HepG2 (cell line): ENCODE results near the gene NDE1. TPM values are rescaled to one million over a fixed set of nuclear protein-coding genes. Genes with fewer than 3 reads are reported as not detected.

ENCODE experiments used
- KLF9 ChIP-seq: IDR thresholded peaks from 2 replicates; pipeline ENCODE4 v1.6.1; 2016; ENCODE audit warnings: low read depth
- SMAD1 ChIP-seq: sonication (generic); formaldehyde crosslinking; IDR thresholded peaks from 2 replicates; pipeline ENCODE4 v1.4.0; 2020; ENCODE audit warnings: missing genetic modification reagents, low read depth, mild to moderate bottlenecking, borderline replicate concordance
- TBP ChIP-seq: sonication (generic); formaldehyde crosslinking; IDR thresholded peaks from 2 replicates; pipeline ENCODE4 v1.5.0; 2020; ENCODE audit warnings: missing genetic modification reagents
- TBX2 ChIP-seq: sonication (generic); formaldehyde crosslinking; IDR thresholded peaks from 2 replicates; pipeline ENCODE4 v1.5.0; 2020; ENCODE audit warnings: missing genetic modification reagents, mild to moderate bottlenecking, borderline replicate concordance
- ZNF10 ChIP-seq: sonication (generic); formaldehyde crosslinking; IDR thresholded peaks from 2 replicates; pipeline ENCODE4 v1.4.0; 2020; ENCODE audit warnings: mild to moderate bottlenecking, low read depth, missing genetic modification reagents, borderline replicate concordance
- ZNF224 ChIP-seq: sonication (generic); formaldehyde crosslinking; IDR thresholded peaks from 2 replicates; pipeline ENCODE4 v1.5.0; 2020; ENCODE audit warnings: mild to moderate bottlenecking, missing genetic modification reagents
- ZNF350 ChIP-seq: sonication (generic); formaldehyde crosslinking; IDR thresholded peaks from 2 replicates; pipeline ENCODE4 v1.4.0; 2020; ENCODE audit warnings: mild to moderate bottlenecking, low read depth, missing genetic modification reagents, borderline replicate concordance
- ZNF530 ChIP-seq: sonication (generic); formaldehyde crosslinking; IDR thresholded peaks from 2 replicates; pipeline ENCODE4 v1.5.0; 2020; ENCODE audit warnings: low read depth, mild to moderate bottlenecking, missing genetic modification reagents
- polyA plus RNA-seq, 8 experiments: library from polyadenylated mRNA; depleted of rRNA in 3 of 8; stranded (reverse) in 7 of 8; unstranded in 1 of 8; fragments of >200 nt; fragmentation: Illumina TruSeq in 4 of 8; extraction: Trizol in 4 of 8; gene quantifications; 2 replicates each; pipeline versions ENCODE4 v1.2.1 to v1.2.3, GENCODE V29; 2011 to 2016; ENCODE audit warnings: low read depth in 4 of 8, missing spikeins in 1 of 8, mixed read lengths in 1 of 8; ENCODE audit not compliant: insufficient read depth in 1 of 8
- total RNA-seq, 5 experiments: library from RNA; depleted of rRNA; stranded (reverse); fragments of >200 nt; fragmentation: Illumina TruSeq; extraction: Trizol; gene quantifications; 2 replicates each; pipeline ENCODE4 v1.2.3, GENCODE V29; 2016; ENCODE audit warnings: low read depth in 1 of 5
- TF ChIP-seq, protein P1 (sequence below): sonication (generic); formaldehyde crosslinking; IDR thresholded peaks from 2 replicates; pipeline ENCODE4 v1.4.0; 2020; ENCODE audit warnings: mild to moderate bottlenecking, missing genetic modification reagents

NDE1 gene
- total and polyA plus RNA-seq, 2 of the 13 experiments (the other 11 are each of a cell fraction or from before 2014, with no cell fraction given): 40.9 to 72.5 TPM

- TF ChIP-seq, protein P1, sequence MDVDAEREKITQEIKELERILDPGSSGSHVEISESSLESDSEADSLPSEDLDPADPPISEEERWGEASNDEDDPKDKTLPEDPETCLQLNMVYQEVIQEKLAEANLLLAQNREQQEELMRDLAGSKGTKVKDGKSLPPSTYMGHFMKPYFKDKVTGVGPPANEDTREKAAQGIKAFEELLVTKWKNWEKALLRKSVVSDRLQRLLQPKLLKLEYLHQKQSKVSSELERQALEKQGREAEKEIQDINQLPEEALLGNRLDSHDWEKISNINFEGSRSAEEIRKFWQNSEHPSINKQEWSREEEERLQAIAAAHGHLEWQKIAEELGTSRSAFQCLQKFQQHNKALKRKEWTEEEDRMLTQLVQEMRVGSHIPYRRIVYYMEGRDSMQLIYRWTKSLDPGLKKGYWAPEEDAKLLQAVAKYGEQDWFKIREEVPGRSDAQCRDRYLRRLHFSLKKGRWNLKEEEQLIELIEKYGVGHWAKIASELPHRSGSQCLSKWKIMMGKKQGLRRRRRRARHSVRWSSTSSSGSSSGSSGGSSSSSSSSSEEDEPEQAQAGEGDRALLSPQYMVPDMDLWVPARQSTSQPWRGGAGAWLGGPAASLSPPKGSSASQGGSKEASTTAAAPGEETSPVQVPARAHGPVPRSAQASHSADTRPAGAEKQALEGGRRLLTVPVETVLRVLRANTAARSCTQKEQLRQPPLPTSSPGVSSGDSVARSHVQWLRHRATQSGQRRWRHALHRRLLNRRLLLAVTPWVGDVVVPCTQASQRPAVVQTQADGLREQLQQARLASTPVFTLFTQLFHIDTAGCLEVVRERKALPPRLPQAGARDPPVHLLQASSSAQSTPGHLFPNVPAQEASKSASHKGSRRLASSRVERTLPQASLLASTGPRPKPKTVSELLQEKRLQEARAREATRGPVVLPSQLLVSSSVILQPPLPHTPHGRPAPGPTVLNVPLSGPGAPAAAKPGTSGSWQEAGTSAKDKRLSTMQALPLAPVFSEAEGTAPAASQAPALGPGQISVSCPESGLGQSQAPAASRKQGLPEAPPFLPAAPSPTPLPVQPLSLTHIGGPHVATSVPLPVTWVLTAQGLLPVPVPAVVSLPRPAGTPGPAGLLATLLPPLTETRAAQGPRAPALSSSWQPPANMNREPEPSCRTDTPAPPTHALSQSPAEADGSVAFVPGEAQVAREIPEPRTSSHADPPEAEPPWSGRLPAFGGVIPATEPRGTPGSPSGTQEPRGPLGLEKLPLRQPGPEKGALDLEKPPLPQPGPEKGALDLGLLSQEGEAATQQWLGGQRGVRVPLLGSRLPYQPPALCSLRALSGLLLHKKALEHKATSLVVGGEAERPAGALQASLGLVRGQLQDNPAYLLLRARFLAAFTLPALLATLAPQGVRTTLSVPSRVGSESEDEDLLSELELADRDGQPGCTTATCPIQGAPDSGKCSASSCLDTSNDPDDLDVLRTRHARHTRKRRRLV (CRISPR knock-in tag): 0 out of 2 replicates have a peak, but pooled peaks have one; percentile 19
- TF ChIP-seq TBP (no peak), ZNF224 (CRISPR knock-in tag) (no peak), ZNF10 (CRISPR knock-in tag) (peak; percentile 67; the same call in 1 of the 2 replicates), TBX2 (CRISPR knock-in tag) (0 out of 2 replicates have a peak, but pooled peaks have one; percentile 4), KLF9 (CRISPR knock-in tag) (no peak), ZNF530 (CRISPR knock-in tag) (no peak), ZNF350 (0 out of 2 replicates have a peak, but pooled peaks have one; percentile 8), SMAD1 (CRISPR knock-in tag) (0 out of 2 replicates have a peak, but pooled peaks have one; percentile 19)
- TF ChIP-seq, all 625 proteins: peak for 16
Measured at GRCh38 chr16:15606518-15607220, 43.4 kb upstream of the NDE1 start (continued).
